Stimulated activated CD8-positive, alpha-beta memory T cell treated with anti-CD3 and anti-CD28 coated beads, Interleukin-15, amount 100 ng/mL, for 1 hour (primary cell): ENCODE results near the gene TMEM170A.
"Not testable (repeated sequence)": the region's sequence is repeated elsewhere in the genome, so short reads cannot be mapped to it uniquely, and the experiment has no call there.

ENCODE experiments used
- DNase-seq: peaks from one replicate; pipeline ENCODE4 v3.0.0-alpha.2; 2020; ENCODE audit warnings: low read depth

The TMEM170A gene

GRCh38 chr16:75452464-75453190 is 11.9 kb downstream of the TMEM170A start:
- no peak for DNase-seq

- DNase-seq, result no peak
These were observed 18.1 kb downstream of the TMEM170A start for GRCh38 chr16:75446416-75446815.

GRCh38 chr16:75445298-75445697 is 19.2 kb downstream of the TMEM170A start:
- DNase-seq, result no peak

GRCh38 chr16:75443298-75443697 is 21.2 kb downstream of the TMEM170A start:
- DNase-seq, result no peak

- DNase-seq, result no peak
These were observed 30.6 kb downstream of the TMEM170A start for GRCh38 chr16:75433732-75434413.

- DNase-seq, result peak; percentile 93
These were observed 31.4 kb downstream of the TMEM170A start, which contains the start of gene CFDP1 for GRCh38 chr16:75432828-75433731. TSS of gene CFDP1 (minus strand) at chr16:75433503. CDS start at chr16:75433352, 151 bp downstream.

GRCh38 chr16:75429621-75430403 is 34.7 kb downstream of the TMEM170A start:
- DNase-seq, result no peak

- not testable (repeated sequence) for DNase-seq
These were observed 38.0 kb downstream of the TMEM170A start for GRCh38 chr16:75426524-75426923.

GRCh38 chr16:75424105-75424762 is 40.3 kb downstream of the TMEM170A start:
- DNase-seq, result not testable (repeated sequence)

- DNase-seq, result no peak
These were observed 40.8 kb downstream of the TMEM170A start for GRCh38 chr16:75423723-75424104.

- no peak for DNase-seq
These were observed 42.7 kb downstream of the TMEM170A start for GRCh38 chr16:75421820-75422126.

- no peak for DNase-seq
These were observed 43.3 kb downstream of the TMEM170A start for GRCh38 chr16:75420987-75421819.

- DNase-seq, result no peak
These were observed 47.5 kb downstream of the TMEM170A start for GRCh38 chr16:75416904-75417565.

- no peak for DNase-seq
These were observed 49.2 kb downstream of the TMEM170A start for GRCh38 chr16:75415169-75415905.

GRCh38 chr16:75413951-75414350 is 50.5 kb downstream of the TMEM170A start:
- no peak for DNase-seq

GRCh38 chr16:75406943-75407342 is 57.5 kb downstream of the TMEM170A start:
- no peak for DNase-seq

- DNase-seq, result no peak
These were observed 61.5 kb downstream of the TMEM170A start for GRCh38 chr16:75402821-75403475.

- DNase-seq, result no peak
These were observed 62.2 kb downstream of the TMEM170A start for GRCh38 chr16:75402159-75402820.
